ENCODE results near the gene ATP13A5. TPM values are rescaled to one million over a fixed set of nuclear protein-coding genes. Genes with fewer than 3 reads are reported as not detected.

ATP13A5 gene
- total RNA-seq = not detected

DNA sequence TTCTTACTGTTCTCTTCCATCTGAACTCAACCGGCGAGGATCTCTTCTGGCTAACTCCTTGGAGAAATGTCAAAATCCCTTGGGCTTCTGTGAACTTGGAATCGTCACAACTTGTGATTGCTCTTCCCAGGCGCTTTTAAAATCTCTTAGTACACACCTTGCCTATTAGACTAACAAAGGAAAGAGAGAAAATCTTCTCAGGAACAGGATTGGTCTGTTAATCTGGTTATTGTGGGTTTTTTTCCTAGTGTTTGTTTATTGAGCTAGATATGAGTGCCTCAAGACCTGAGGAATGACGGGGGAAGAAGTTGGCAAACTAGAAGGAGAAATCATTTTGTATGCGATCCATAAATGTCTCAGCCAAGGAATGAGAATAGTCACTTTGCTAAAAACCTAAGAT is at the start of gene ATP13A5:
ATP13A5 (minus strand) TSS at position 48 of the 400 bp plus-strand sequence; CDS start at position 20, 28 bp downstream.
- Mint-ChIP-seq H3K36me3 (ENCODE audit: low read depth) (no peaks in the 10 kb centered on the region), H3K9me3 (ENCODE audit: insufficient read depth) (no peaks in the 10 kb centered on the region), H3K27ac (no peak within 1 kb of the TSS), H3K4me1 (ENCODE audit: low read depth) (no peaks in the 10 kb centered on the region), H3K27me3 (ENCODE audit: low read depth) (peaks cover 10% of the 10 kb centered on the region), H3K4me3 (no peak within 1 kb of the TSS)
- ChIA-PET CTCF (no interaction called here), POLR2A (no interaction called here)
- ATAC-seq = no peak
- DNase-seq = no peak

- no peak for DNase-seq
- H3K27me3 Mint-ChIP-seq (ENCODE audit: low read depth) = no peaks in the 10 kb centered on the region
- H3K36me3 Mint-ChIP-seq (ENCODE audit: low read depth) = no peaks in the 10 kb centered on the region
- H3K4me1 Mint-ChIP-seq (ENCODE audit: low read depth) = no peaks in the 10 kb centered on the region
- no peak for ATAC-seq
- ChIA-PET CTCF (no interaction called here), POLR2A (no interaction called here)
- peaks cover 10% of the 10 kb centered on the region for H3K9me3 Mint-ChIP-seq (ENCODE audit: insufficient read depth)
- H3K27ac Mint-ChIP-seq = no peak overlapping the region
- no peak overlapping the region for H3K4me3 Mint-ChIP-seq
Measured at GRCh38 chr3:193418576-193419373, 40.2 kb upstream of the ATP13A5 start.

GRCh38 chr3:193416629-193417028 is 38.1 kb upstream of the ATP13A5 start:
- Mint-ChIP-seq H3K27me3 (ENCODE audit: low read depth) (no peaks in the 10 kb centered on the region), H3K4me3 (no peak overlapping the region), H3K36me3 (ENCODE audit: low read depth) (no peaks in the 10 kb centered on the region), H3K27ac (no peak overlapping the region), H3K4me1 (ENCODE audit: low read depth) (no peaks in the 10 kb centered on the region), H3K9me3 (ENCODE audit: insufficient read depth) (peaks cover 10% of the 10 kb centered on the region)
- no peak for DNase-seq
- no peak for ATAC-seq
- POLR2A ChIA-PET = interaction anchor here (0.8 kb wide), 1 partner anchor 120 kb away, joined by 3 read pairs; no protein-coding TSS in a partner anchor
- CTCF ChIA-PET = interaction anchor here (1.9 kb wide), 1 partner anchor 13 kb away, joined by 4 read pairs; no protein-coding TSS in a partner anchor

GRCh38 chr3:193407688-193408087 is 29.1 kb upstream of the ATP13A5 start:
- H3K9me3 Mint-ChIP-seq (ENCODE audit: insufficient read depth) = no peaks in the 10 kb centered on the region
- DNase-seq (no peak), ATAC-seq (no peak)
- CTCF ChIA-PET = interaction anchor here (0.6 kb wide), 1 partner anchor 557 kb away, joined by 3 read pairs; no protein-coding TSS in a partner anchor
- H3K27me3 Mint-ChIP-seq (ENCODE audit: low read depth) = no peaks in the 10 kb centered on the region
- H3K4me3 Mint-ChIP-seq = no peak overlapping the region
- no peaks in the 10 kb centered on the region for H3K36me3 Mint-ChIP-seq (ENCODE audit: low read depth)
- H3K4me1 Mint-ChIP-seq (ENCODE audit: low read depth) = peaks cover 3% of the 10 kb centered on the region
- no peak overlapping the region for H3K27ac Mint-ChIP-seq
- POLR2A ChIA-PET = no interaction called here

DNA sequence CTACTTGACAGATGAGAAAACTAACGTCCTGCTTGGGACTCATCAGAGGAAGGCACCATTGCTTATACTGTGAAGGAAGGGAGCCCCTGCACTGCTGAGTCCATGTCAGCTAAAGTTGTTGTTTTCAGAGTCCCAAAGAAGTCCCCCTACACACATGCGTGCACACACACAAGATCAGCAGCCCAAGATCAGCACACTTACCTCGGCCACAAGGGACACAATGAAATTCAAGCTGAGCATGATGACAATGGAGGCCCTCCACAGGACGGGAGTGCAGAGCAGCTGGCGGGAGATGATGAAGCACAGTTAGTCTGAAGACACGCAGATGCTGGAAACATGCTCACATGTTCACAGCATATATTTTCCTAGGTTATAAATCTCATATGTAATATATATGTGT is 28.6 kb upstream of the ATP13A5 start:
- POLR2A ChIA-PET = no interaction called here
- Mint-ChIP-seq H3K27ac (no peak overlapping the region), H3K27me3 (ENCODE audit: low read depth) (no peaks in the 10 kb centered on the region), H3K36me3 (ENCODE audit: low read depth) (no peaks in the 10 kb centered on the region), H3K4me3 (no peak overlapping the region), H3K9me3 (ENCODE audit: insufficient read depth) (no peaks in the 10 kb centered on the region), H3K4me1 (ENCODE audit: low read depth) (peaks cover 3% of the 10 kb centered on the region)
- no peak for DNase-seq
- no peak for ATAC-seq
- CTCF ChIA-PET = interaction anchor here (0.6 kb wide), 1 partner anchor 558 kb away, joined by 3 read pairs; no protein-coding TSS in a partner anchor

- Mint-ChIP-seq H3K27me3 (ENCODE audit: low read depth) (no peaks in the 10 kb centered on the region), H3K4me3 (no peak overlapping the region), H3K36me3 (ENCODE audit: low read depth) (no peaks in the 10 kb centered on the region), H3K27ac (no peak overlapping the region), H3K9me3 (ENCODE audit: insufficient read depth) (no peaks in the 10 kb centered on the region), H3K4me1 (ENCODE audit: low read depth) (no peaks in the 10 kb centered on the region)
- CTCF ChIA-PET = no interaction called here
- POLR2A ChIA-PET = no interaction called here
- no peak for ATAC-seq
- no peak for DNase-seq
Measured at GRCh38 chr3:193403307-193403706, 24.8 kb upstream of the ATP13A5 start.

GRCh38 chr3:193400304-193400703 is 21.8 kb upstream of the ATP13A5 start:
- DNase-seq (no peak), ATAC-seq (no peak)
- H3K27ac Mint-ChIP-seq = no peak overlapping the region
- no peak overlapping the region for H3K4me3 Mint-ChIP-seq
- ChIA-PET POLR2A (no interaction called here), CTCF (no interaction called here)
- no peaks in the 10 kb centered on the region for H3K9me3 Mint-ChIP-seq (ENCODE audit: insufficient read depth)
- H3K27me3 Mint-ChIP-seq (ENCODE audit: low read depth) = no peaks in the 10 kb centered on the region
- H3K36me3 Mint-ChIP-seq (ENCODE audit: low read depth) = no peaks in the 10 kb centered on the region
- no peaks in the 10 kb centered on the region for H3K4me1 Mint-ChIP-seq (ENCODE audit: low read depth)

- ChIA-PET POLR2A (no interaction called here), CTCF (no interaction called here)
- no peak overlapping the region for H3K27ac Mint-ChIP-seq
- H3K4me1 Mint-ChIP-seq (ENCODE audit: low read depth) = no peaks in the 10 kb centered on the region
- no peaks in the 10 kb centered on the region for H3K9me3 Mint-ChIP-seq (ENCODE audit: insufficient read depth)
- no peaks in the 10 kb centered on the region for H3K27me3 Mint-ChIP-seq (ENCODE audit: low read depth)
- DNase-seq = no peak
- H3K4me3 Mint-ChIP-seq = no peak overlapping the region
- no peaks in the 10 kb centered on the region for H3K36me3 Mint-ChIP-seq (ENCODE audit: low read depth)
- ATAC-seq = no peak
Measured at GRCh38 chr3:193396451-193397244, 18.1 kb upstream of the ATP13A5 start.

- ChIA-PET POLR2A (no interaction called here), CTCF (no interaction called here)
- no peaks in the 10 kb centered on the region for H3K27me3 Mint-ChIP-seq (ENCODE audit: low read depth)
- H3K27ac Mint-ChIP-seq = no peak overlapping the region
- H3K36me3 Mint-ChIP-seq (ENCODE audit: low read depth) = no peaks in the 10 kb centered on the region
- no peak for DNase-seq
- no peak for ATAC-seq
- H3K9me3 Mint-ChIP-seq (ENCODE audit: insufficient read depth) = no peaks in the 10 kb centered on the region
- no peak overlapping the region for H3K4me3 Mint-ChIP-seq
- no peaks in the 10 kb centered on the region for H3K4me1 Mint-ChIP-seq (ENCODE audit: low read depth)
Measured at GRCh38 chr3:193391902-193392301, 13.3 kb upstream of the ATP13A5 start.

DNA sequence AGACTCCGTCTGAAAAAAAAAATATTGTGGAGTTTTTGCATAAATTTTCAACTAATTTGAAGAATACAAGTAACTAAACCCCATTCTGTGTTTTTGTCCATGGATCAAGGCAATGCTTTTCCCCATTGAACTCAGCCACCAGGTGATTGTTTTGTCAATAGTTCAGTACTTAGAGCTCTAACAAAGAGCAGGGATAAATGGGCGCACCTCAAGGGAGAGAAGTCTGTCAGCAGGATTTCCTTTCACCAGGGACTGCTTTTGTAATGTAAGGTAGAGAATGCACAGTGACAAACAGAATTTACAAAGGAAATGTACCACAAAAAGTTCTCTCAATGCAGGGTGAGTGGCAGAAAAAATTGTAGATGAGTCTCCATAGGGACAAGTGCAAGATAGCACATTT is 10.8 kb upstream of the ATP13A5 start:
- Mint-ChIP-seq H3K27ac (no peak overlapping the region), H3K27me3 (ENCODE audit: low read depth) (peaks cover 2% of the 10 kb centered on the region), H3K4me1 (ENCODE audit: low read depth) (no peaks in the 10 kb centered on the region), H3K36me3 (ENCODE audit: low read depth) (no peaks in the 10 kb centered on the region), H3K9me3 (ENCODE audit: insufficient read depth) (no peaks in the 10 kb centered on the region), H3K4me3 (no peak overlapping the region)
- POLR2A ChIA-PET = no interaction called here
- CTCF ChIA-PET = interaction anchor here (0.7 kb wide), 1 partner anchor 59 kb away, joined by 3 read pairs; no protein-coding TSS in a partner anchor
- no peak for DNase-seq
- no peak for ATAC-seq

GRCh38 chr3:193388361-193388760 is 9.8 kb upstream of the ATP13A5 start:
- Mint-ChIP-seq H3K27me3 (ENCODE audit: low read depth) (peaks cover 2% of the 10 kb centered on the region), H3K9me3 (ENCODE audit: insufficient read depth) (no peaks in the 10 kb centered on the region), H3K27ac (no peak overlapping the region), H3K36me3 (ENCODE audit: low read depth) (no peaks in the 10 kb centered on the region), H3K4me1 (ENCODE audit: low read depth) (no peaks in the 10 kb centered on the region), H3K4me3 (no peak overlapping the region)
- CTCF ChIA-PET = no interaction called here
- DNase-seq (no peak), ATAC-seq (no peak)
- POLR2A ChIA-PET = no interaction called here

GRCh38 chr3:193387596-193387995 is 9.0 kb upstream of the ATP13A5 start:
- ATAC-seq = no peak
- no peaks in the 10 kb centered on the region for H3K4me1 Mint-ChIP-seq (ENCODE audit: low read depth)
- ChIA-PET CTCF (no interaction called here), POLR2A (no interaction called here)
- H3K4me3 Mint-ChIP-seq = no peak overlapping the region
- DNase-seq = no peak
- H3K27me3 Mint-ChIP-seq (ENCODE audit: low read depth) = peaks cover 4% of the 10 kb centered on the region
- no peaks in the 10 kb centered on the region for H3K9me3 Mint-ChIP-seq (ENCODE audit: insufficient read depth)
- H3K36me3 Mint-ChIP-seq (ENCODE audit: low read depth) = no peaks in the 10 kb centered on the region
- H3K27ac Mint-ChIP-seq = no peak overlapping the region

All from activated CD8-positive, alpha-beta T cell treated with anti-CD3 and anti-CD28 coated beads, Interleukin-2, amount 10 ng/mL, durations not matched to agents 7 days and 5 days (primary cell).